Measurements from ENCODE around the gene DDO. TPM values are rescaled to one million over a fixed set of nuclear protein-coding genes. Genes with fewer than 3 reads are reported as not detected.

DDO gene
- total and polyA plus RNA-seq, 2 donors (not counting 3 experiments of a cell fraction or from before 2014, with no cell fraction given), result not detected

- ChIA-PET CTCF (no interaction called here), POLR2A (no interaction called here)
- Histone ChIP-seq H2AFZ (ENCODE audit: low read depth, low read length) (no peak overlapping the region), H3K36me3 (ENCODE audit: control insufficient read depth in 2 of 2, extremely low read depth in 1 of 2, insufficient read depth in 2 of 2, low read length in 2 of 2) (no peaks in the 10 kb centered on the region), H3K4me1 (ENCODE audit: control insufficient read depth, extremely low read depth, insufficient read depth, low read length) (no peaks in the 10 kb centered on the region), H3K27ac (ENCODE audit: insufficient read depth, low read depth, low read length) (no peak overlapping the region), H4K20me1 (replicated peaks; ENCODE audit: control insufficient read depth, extremely low read depth, insufficient read depth, low read length) (no peaks in the 10 kb centered on the region), H3K9ac (replicated peaks; ENCODE audit: extremely low read depth, insufficient read depth, low read length) (no peak overlapping the region), H3K27me3 (ENCODE audit: control insufficient read depth in 2 of 2, insufficient read depth in 2 of 2, low read length in 2 of 2) (peaks cover 39 to 62% of the 10 kb centered on the region in 2 experiments), H3K9me3 (replicated peaks; ENCODE audit: control insufficient read depth, insufficient read depth, low read length) (no peaks in the 10 kb centered on the region), H3K9me1 (replicated peaks; ENCODE audit: control insufficient read depth, extremely low read depth, insufficient read depth, low read length) (no peaks in the 10 kb centered on the region), H3K4me3 (replicated peaks in 1 of 3; ENCODE audit: insufficient read depth in 1 of 3, low read depth in 1 of 3, low read length in 3 of 3) (no peak overlapping the region), H3K4me2 (ENCODE audit: insufficient read depth, low read length) (no peak overlapping the region), H3K79me2 (ENCODE audit: control insufficient read depth, insufficient read depth, low read length) (no peaks in the 10 kb centered on the region)
- intact Hi-C loops (cut with micrococcal nuclease) (no loop called here), dilution Hi-C loops (cut with MboI; ENCODE audit: extremely low pct_ligation_motif_present, low sequenced_read_pairs) (no loop called here)
- FAIRE-seq, result no peak
- TF ChIP-seq FOS (IDR thresholded peaks at IDR 0.05; ENCODE audit: borderline replicate concordance, insufficient read depth, low read length), result no peak
- no peak for TF ChIP-seq GATA2 (IDR thresholded peaks at IDR 0.05; ENCODE audit: insufficient read depth, insufficient read length, low read depth, low read length)
- no peak for TF ChIP-seq POLR2AphosphoS5 (IDR thresholded peaks at IDR 0.05; ENCODE audit: insufficient read depth, low read depth, low read length)
- BruUV-seq (replicated peaks), result no TSS peak
- no peak for DNase-seq (ENCODE audit: low read depth, low spot score)
These were observed 58.1 kb downstream of the DDO start for GRCh38 chr6:110357298-110357663.

GRCh38 chr6:110356778-110357177, 58.6 kb downstream of the DDO start:
- dilution Hi-C loops (cut with MboI; ENCODE audit: extremely low pct_ligation_motif_present, low sequenced_read_pairs), result no loop called here
- intact Hi-C loops (cut with micrococcal nuclease), result no loop called here
- FAIRE-seq, result no peak

More at GRCh38 chr6:110356778-110357177, 58.6 kb downstream of the DDO start:
- H3K9me1 ChIP-seq (replicated peaks; ENCODE audit: control insufficient read depth, extremely low read depth, insufficient read depth, low read length), result no peaks in the 10 kb centered on the region
- ChIA-PET POLR2A (no interaction called here), CTCF (no interaction called here)
- H3K27me3 ChIP-seq (ENCODE audit: control insufficient read depth in 2 of 2, insufficient read depth in 2 of 2, low read length in 2 of 2), result peaks cover 39 to 64% of the 10 kb centered on the region in 2 experiments
- no peak overlapping the region for H3K27ac ChIP-seq (ENCODE audit: insufficient read depth, low read depth, low read length)
- H2AFZ ChIP-seq (ENCODE audit: low read depth, low read length), result no peak overlapping the region
- H3K79me2 ChIP-seq (ENCODE audit: control insufficient read depth, insufficient read depth, low read length), result no peaks in the 10 kb centered on the region
- no peaks in the 10 kb centered on the region for H3K36me3 ChIP-seq (ENCODE audit: control insufficient read depth in 2 of 2, extremely low read depth in 1 of 2, insufficient read depth in 2 of 2, low read length in 2 of 2)
- H3K4me2 ChIP-seq (ENCODE audit: insufficient read depth, low read length), result no peak overlapping the region
- no peaks in the 10 kb centered on the region for H4K20me1 ChIP-seq (replicated peaks; ENCODE audit: control insufficient read depth, extremely low read depth, insufficient read depth, low read length)
- H3K4me3 ChIP-seq (replicated peaks in 1 of 3; ENCODE audit: insufficient read depth in 1 of 3, low read depth in 1 of 3, low read length in 3 of 3), result no peak overlapping the region
- no peak for DNase-seq (ENCODE audit: low read depth, low spot score)
- TF ChIP-seq, protein P1, sequence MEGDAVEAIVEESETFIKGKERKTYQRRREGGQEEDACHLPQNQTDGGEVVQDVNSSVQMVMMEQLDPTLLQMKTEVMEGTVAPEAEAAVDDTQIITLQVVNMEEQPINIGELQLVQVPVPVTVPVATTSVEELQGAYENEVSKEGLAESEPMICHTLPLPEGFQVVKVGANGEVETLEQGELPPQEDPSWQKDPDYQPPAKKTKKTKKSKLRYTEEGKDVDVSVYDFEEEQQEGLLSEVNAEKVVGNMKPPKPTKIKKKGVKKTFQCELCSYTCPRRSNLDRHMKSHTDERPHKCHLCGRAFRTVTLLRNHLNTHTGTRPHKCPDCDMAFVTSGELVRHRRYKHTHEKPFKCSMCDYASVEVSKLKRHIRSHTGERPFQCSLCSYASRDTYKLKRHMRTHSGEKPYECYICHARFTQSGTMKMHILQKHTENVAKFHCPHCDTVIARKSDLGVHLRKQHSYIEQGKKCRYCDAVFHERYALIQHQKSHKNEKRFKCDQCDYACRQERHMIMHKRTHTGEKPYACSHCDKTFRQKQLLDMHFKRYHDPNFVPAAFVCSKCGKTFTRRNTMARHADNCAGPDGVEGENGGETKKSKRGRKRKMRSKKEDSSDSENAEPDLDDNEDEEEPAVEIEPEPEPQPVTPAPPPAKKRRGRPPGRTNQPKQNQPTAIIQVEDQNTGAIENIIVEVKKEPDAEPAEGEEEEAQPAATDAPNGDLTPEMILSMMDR (IDR thresholded peaks at IDR 0.05; ENCODE audit: extremely low read depth in 1 of 2, insufficient read depth in 1 of 2, low read depth in 1 of 2, low read length in 2 of 2), result no peak
- TF ChIP-seq MYC (IDR thresholded peaks at IDR 0.05; ENCODE audit: low read depth, low read length), result no peak
- no peak for TF ChIP-seq FOS (IDR thresholded peaks at IDR 0.05; ENCODE audit: borderline replicate concordance, insufficient read depth, low read length)
- no peak for TF ChIP-seq POLR2A (IDR thresholded peaks at IDR 0.05; ENCODE audit: low read depth, low read length)
- TF ChIP-seq EZH2 (IDR thresholded peaks at IDR 0.05; ENCODE audit: borderline replicate concordance, low read depth, low read length, severe bottlenecking), result no peak
- no peak for TF ChIP-seq POLR2AphosphoS5 (IDR thresholded peaks at IDR 0.05; ENCODE audit: insufficient read depth, low read depth, low read length)
- no peak for TF ChIP-seq GATA2 (IDR thresholded peaks at IDR 0.05; ENCODE audit: insufficient read depth, insufficient read length, low read depth, low read length)
- no peak for TF ChIP-seq JUN (IDR thresholded peaks at IDR 0.05; ENCODE audit: borderline replicate concordance, insufficient read depth, insufficient read length, low read depth)
- TF ChIP-seq MAX (IDR thresholded peaks at IDR 0.05; ENCODE audit: insufficient read depth, insufficient read length), result no peak
- H3K4me1 ChIP-seq (ENCODE audit: control insufficient read depth, extremely low read depth, insufficient read depth, low read length), result no peaks in the 10 kb centered on the region
- H3K9me3 ChIP-seq (replicated peaks; ENCODE audit: control insufficient read depth, insufficient read depth, low read length), result no peaks in the 10 kb centered on the region
- H3K9ac ChIP-seq (replicated peaks; ENCODE audit: extremely low read depth, insufficient read depth, low read length), result no peak overlapping the region
- no TSS peak for BruUV-seq (replicated peaks)
